Parathyroid adenoma (tissue), 2 donors: ENCODE data around the gene JDP2.

ENCODE experiments used
- H2AFZ ChIP-seq: fragments of 300-600 bp; sonication (generic); one replicate; pipeline ENCODE4 v1.7.0; 2017; ENCODE audit warnings: antibody characterized with exemption, mild to moderate bottlenecking
- H3K27ac ChIP-seq: fragments of 300-600 bp; sonication (generic); one replicate; pipeline ENCODE4 v1.7.0; 2017
- H3K27me3 ChIP-seq: fragments of 300-600 bp; sonication (generic); one replicate; pipeline ENCODE4 v1.7.0; 2017; ENCODE audit warnings: low read length; ENCODE audit not compliant: control insufficient read depth, insufficient read depth
- H3K36me3 ChIP-seq: fragments of 300-600 bp; sonication (generic); one replicate; pipeline ENCODE4 v1.7.0; 2017; ENCODE audit warnings: low read length; ENCODE audit not compliant: control insufficient read depth, insufficient read depth
- H3K4me1 ChIP-seq: fragments of 300-600 bp; sonication (generic); one replicate; pipeline ENCODE4 v1.7.0; 2017; ENCODE audit warnings: control low read depth
- H3K4me2 ChIP-seq: fragments of 300-600 bp; sonication (generic); one replicate; pipeline ENCODE4 v1.7.0; 2017; ENCODE audit warnings: low read length
- H3K4me3 ChIP-seq: fragments of 300-600 bp; sonication (generic); one replicate; pipeline ENCODE4 v1.7.0; 2017; ENCODE audit warnings: low read depth, low read length
- H3K79me2 ChIP-seq: fragments of 300-600 bp; sonication (generic); one replicate; pipeline ENCODE4 v1.7.0; 2017; ENCODE audit warnings: control low read depth
- H3K9ac ChIP-seq: fragments of 300-600 bp; sonication (generic); one replicate; pipeline ENCODE4 v1.7.0; 2017; ENCODE audit warnings: mild to moderate bottlenecking
- H3K9me3 ChIP-seq: fragments of 300-600 bp; sonication (generic); one replicate; pipeline ENCODE4 v1.7.0; 2017; ENCODE audit warnings: low read length; ENCODE audit not compliant: control insufficient read depth
- CTCF ChIP-seq: fragments of 300-600 bp; sonication (generic); IDR thresholded peaks from one replicate; pipeline ENCODE4 v1.7.0; 2017; ENCODE audit warnings: antibody characterized with exemption, mild to moderate bottlenecking
- donor health status: primary hyperparathyroidism.

JDP2 gene

GRCh38 chr14:75427482-75428229 is at the start of gene JDP2:
JDP2 (plus strand) TSS chr14:75428022; CDS start chr14:75437921, 9,899 bp downstream.
- Histone ChIP-seq H3K79me2 (peaks cover 17% of the 10 kb centered on the region), H3K4me1 (peaks cover 40% of the 10 kb centered on the region), H3K4me2 (peak within 1 kb of the TSS; percentile 82), H3K4me3 (peak within 1 kb of the TSS; percentile 63), H3K9me3 (no peaks in the 10 kb centered on the region), H3K9ac (peak within 1 kb of the TSS; percentile 77), H3K27me3 (no peaks in the 10 kb centered on the region), H2AFZ (peak within 1 kb of the TSS; percentile 89), H3K36me3 (no peaks in the 10 kb centered on the region), H3K27ac (peak within 1 kb of the TSS; percentile 96)
- peak; percentile 38 for TF ChIP-seq CTCF

GRCh38 chr14:75379246-75379929 is 48.4 kb upstream of the JDP2 start:
- Histone ChIP-seq H3K27me3 (no peaks in the 10 kb centered on the region), H3K4me3 (no peak overlapping the region), H3K4me1 (peaks cover 13% of the 10 kb centered on the region), H2AFZ (peak overlapping the region; percentile 76), H3K79me2 (no peaks in the 10 kb centered on the region), H3K4me2 (no peak overlapping the region), H3K27ac (no peak overlapping the region), H3K9me3 (no peaks in the 10 kb centered on the region), H3K9ac (no peak overlapping the region), H3K36me3 (no peaks in the 10 kb centered on the region)
- TF ChIP-seq CTCF = no peak

- Histone ChIP-seq H3K27ac (peak overlapping the region; percentile 50), H3K9ac (no peak overlapping the region), H3K9me3 (no peaks in the 10 kb centered on the region), H3K4me3 (no peak overlapping the region), H3K79me2 (no peaks in the 10 kb centered on the region), H3K27me3 (no peaks in the 10 kb centered on the region), H2AFZ (peak overlapping the region; percentile 76), H3K36me3 (no peaks in the 10 kb centered on the region), H3K4me1 (peaks cover 13% of the 10 kb centered on the region), H3K4me2 (no peak overlapping the region)
- no peak for TF ChIP-seq CTCF
Observed at GRCh38 chr14:75379930-75380270, 47.9 kb upstream of the JDP2 start.

- no peaks in the 10 kb centered on the region for H3K36me3 ChIP-seq
- H3K9me3 ChIP-seq = no peaks in the 10 kb centered on the region
- H2AFZ ChIP-seq = peak overlapping the region; percentile 76
- TF ChIP-seq CTCF = no peak
- peak overlapping the region; percentile 50 for H3K27ac ChIP-seq
- no peaks in the 10 kb centered on the region for H3K27me3 ChIP-seq
- H3K4me1 ChIP-seq = peaks cover 13% of the 10 kb centered on the region
- H3K79me2 ChIP-seq = no peaks in the 10 kb centered on the region
- no peak overlapping the region for H3K4me2 ChIP-seq
- H3K4me3 ChIP-seq = no peak overlapping the region
- no peak overlapping the region for H3K9ac ChIP-seq
Observed at GRCh38 chr14:75380656-75381055, 47.2 kb upstream of the JDP2 start.
